ENCODE results near the gene GATA2.

GATA2 gene

GRCh38 chr3:128524374-128525299 is 31.6 kb upstream of the GATA2 start:
- DNase-seq (ENCODE audit: low read depth), result no peak
- TF ChIP-seq CTCF (IDR thresholded peaks at IDR 0.05; ENCODE audit: low read depth, low read length, missing control alignments), result no peak
- no peak overlapping the region for H3K4me3 ChIP-seq (ENCODE audit: low read depth, low read length)
- in situ Hi-C loops (cut with HindIII; ENCODE audit: low sequenced_read_pairs), result no loop called here

GRCh38 chr3:128523591-128523990 is 30.6 kb upstream of the GATA2 start:
- H3K4me3 ChIP-seq (ENCODE audit: low read depth, low read length), result no peak overlapping the region
- no peak for DNase-seq (ENCODE audit: low read depth)
- in situ Hi-C loops (cut with HindIII; ENCODE audit: low sequenced_read_pairs), result no loop called here
- no peak for TF ChIP-seq CTCF (IDR thresholded peaks at IDR 0.05; ENCODE audit: low read depth, low read length, missing control alignments)

DNA sequence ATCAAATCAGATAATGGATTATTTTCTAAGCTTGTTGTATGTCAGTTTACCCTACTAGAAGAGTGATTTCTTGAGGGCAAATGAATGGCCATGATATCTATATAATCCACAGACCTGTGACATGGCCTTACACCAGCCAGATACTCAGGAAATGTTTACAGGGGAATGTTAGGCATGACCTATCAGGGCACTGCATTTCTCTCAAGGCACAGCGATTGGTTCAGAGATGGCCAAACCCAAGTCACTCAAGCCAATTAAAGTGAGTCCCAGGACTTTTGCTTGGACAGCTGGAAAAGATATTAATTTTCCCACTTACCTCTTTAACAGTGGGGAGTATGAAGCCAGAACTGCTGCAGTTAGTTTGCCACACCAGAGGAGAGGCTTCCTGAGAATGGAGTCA is 28.7 kb upstream of the GATA2 start:
- DNase-seq (ENCODE audit: low read depth), result no peak
- in situ Hi-C loops (cut with HindIII; ENCODE audit: low sequenced_read_pairs), result no loop called here
- TF ChIP-seq CTCF (IDR thresholded peaks at IDR 0.05; ENCODE audit: low read depth, low read length, missing control alignments), result no peak
- no peak overlapping the region for H3K4me3 ChIP-seq (ENCODE audit: low read depth, low read length)

DNA sequence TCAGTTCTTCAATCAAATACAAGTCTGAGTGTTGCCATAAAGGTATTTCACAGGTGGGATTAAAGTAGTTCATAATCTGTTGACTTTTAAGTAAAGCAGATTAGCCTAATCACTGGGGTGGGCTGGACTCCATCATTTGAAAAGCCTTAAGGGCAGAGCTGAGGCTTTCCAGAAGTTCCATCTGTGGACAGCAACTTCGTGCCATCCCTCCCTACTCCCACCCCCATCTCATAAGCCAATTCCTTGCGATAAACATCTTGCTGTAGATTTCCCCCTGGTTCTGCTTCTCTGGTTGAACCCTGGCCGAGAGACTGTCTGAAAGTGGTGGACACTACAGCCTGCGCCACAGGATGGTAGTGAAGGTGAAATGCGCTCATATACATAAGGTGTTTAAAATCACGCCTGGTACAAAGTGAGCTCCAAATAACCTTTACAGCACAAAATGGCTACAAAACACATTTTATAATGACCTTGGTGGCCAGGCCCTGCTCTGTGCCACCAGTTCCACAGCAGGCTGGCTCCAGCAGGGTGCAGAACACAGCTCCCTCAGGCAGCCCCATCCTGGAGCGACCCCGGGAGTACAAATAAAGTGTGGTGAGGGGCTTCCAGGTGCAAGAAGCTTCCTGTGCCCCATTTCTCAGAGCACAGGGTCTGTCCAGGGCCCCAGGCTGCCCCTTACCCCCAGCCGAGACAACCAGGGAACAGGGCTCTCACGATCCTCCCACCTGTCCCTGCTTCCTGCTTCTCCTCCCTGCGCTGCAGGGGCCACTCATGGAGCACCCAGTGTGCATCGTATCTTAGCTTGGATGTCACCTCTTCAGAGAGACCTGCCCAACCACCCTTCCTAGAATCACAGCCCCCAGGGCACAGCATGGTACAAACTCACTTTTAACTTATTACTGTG is 25.8 kb upstream of the GATA2 start:
- in situ Hi-C loops (cut with HindIII; ENCODE audit: low sequenced_read_pairs), result no loop called here
- H3K4me3 ChIP-seq (ENCODE audit: low read depth, low read length), result no peak overlapping the region
- TF ChIP-seq CTCF (IDR thresholded peaks at IDR 0.05; ENCODE audit: low read depth, low read length, missing control alignments), result no peak
- no peak for DNase-seq (ENCODE audit: low read depth)

DNA sequence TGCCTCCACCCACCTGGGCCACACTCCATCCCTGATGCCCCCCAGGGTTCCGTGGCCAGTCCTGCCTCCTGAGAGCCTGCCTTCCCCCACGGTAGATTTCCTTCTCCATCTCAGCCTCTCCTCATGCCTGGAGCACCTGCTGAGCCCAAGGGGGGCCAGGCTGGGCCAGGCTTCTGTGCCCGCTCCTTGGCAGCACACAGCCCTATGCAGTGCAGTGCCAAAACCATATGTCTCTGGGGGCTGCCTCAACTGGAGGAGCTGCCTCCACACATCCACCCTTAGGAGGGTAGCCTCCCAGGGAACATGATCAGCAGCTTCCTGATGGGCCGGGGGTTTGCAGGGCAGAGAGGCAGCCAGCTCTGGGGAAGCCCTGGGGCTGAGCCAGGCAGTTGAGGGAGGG is 24.6 kb upstream of the GATA2 start:
- DNase-seq (ENCODE audit: low read depth), result no peak
- in situ Hi-C loops (cut with HindIII; ENCODE audit: low sequenced_read_pairs), result no loop called here
- H3K4me3 ChIP-seq (ENCODE audit: low read depth, low read length), result no peak overlapping the region
- no peak for TF ChIP-seq CTCF (IDR thresholded peaks at IDR 0.05; ENCODE audit: low read depth, low read length, missing control alignments)

DNA sequence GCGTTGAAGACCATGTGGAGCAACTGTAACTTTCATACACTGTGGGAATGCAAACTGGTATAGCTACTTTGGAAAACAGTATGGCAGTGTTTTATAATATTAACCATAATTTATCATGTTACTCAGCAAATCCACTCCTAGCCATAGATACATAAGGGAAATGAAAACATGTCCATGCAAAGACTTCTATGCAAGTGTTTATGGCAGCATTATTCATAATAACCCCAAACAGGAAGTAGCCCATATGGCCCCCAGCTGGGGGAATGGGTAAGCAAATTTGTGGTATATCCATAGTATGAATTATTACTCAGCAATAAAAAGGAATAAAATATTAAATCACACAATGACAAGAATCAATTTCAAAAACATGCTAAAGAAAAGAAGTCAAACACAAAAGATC is 23.0 kb upstream of the GATA2 start:
- in situ Hi-C loops (cut with HindIII; ENCODE audit: low sequenced_read_pairs), result no loop called here
- no peak for TF ChIP-seq CTCF (IDR thresholded peaks at IDR 0.05; ENCODE audit: low read depth, low read length, missing control alignments)
- no peak overlapping the region for H3K4me3 ChIP-seq (ENCODE audit: low read depth, low read length)
- DNase-seq (ENCODE audit: low read depth), result no peak
